Fibroblast of villous mesenchyme (primary cell): Measurements from ENCODE around the gene ADD3. TPM values are rescaled to one million over a fixed set of nuclear protein-coding genes. Genes with fewer than 3 reads are reported as not detected.

Experiments used
- DNase-seq: peaks from one replicate; pipeline ENCODE4 v3.0.0-alpha.2; 2010; ENCODE audit warnings: low read depth
- H3K4me3 ChIP-seq: 2 replicates; pipeline ENCODE4 v1.5.1; 2011; ENCODE audit warnings: low read depth, mild to moderate bottlenecking, low read length
- CTCF ChIP-seq: IDR thresholded peaks from 2 replicates; pipeline ENCODE4 v1.5.1; 2012; ENCODE audit warnings: low read depth, mild to moderate bottlenecking, low read length; ENCODE audit not compliant: insufficient read depth
- total RNA-seq: library from RNA; depleted of rRNA; stranded (reverse); fragments of >200 nt; gene quantifications from 2 replicates; pipeline ENCODE4 v1.2.3, GENCODE V29; 2012

The ADD3 gene
- total RNA-seq, 1 donor = 97.6 TPM

- H3K4me3 ChIP-seq = no peak overlapping the region
- DNase-seq = no peak
- TF ChIP-seq CTCF = no peak
Observed at GRCh38 chr10:110142965-110143364, 135.2 kb downstream of the ADD3 start.

GRCh38 chr10:110144507-110144906, 136.7 kb downstream of the ADD3 start:
- TF ChIP-seq CTCF = no peak
- no peak for DNase-seq
- H3K4me3 ChIP-seq = no peak overlapping the region

GRCh38 chr10:110147961-110148360, 140.2 kb downstream of the ADD3 start:
- TF ChIP-seq CTCF = no peak
- no peak for DNase-seq
- no peak overlapping the region for H3K4me3 ChIP-seq

GRCh38 chr10:110149259-110149658, 141.5 kb downstream of the ADD3 start:
- no peak for TF ChIP-seq CTCF
- no peak for DNase-seq
- no peak overlapping the region for H3K4me3 ChIP-seq

- TF ChIP-seq CTCF = no peak
- no peak overlapping the region for H3K4me3 ChIP-seq
- DNase-seq = no peak
Observed at GRCh38 chr10:110150046-110150445, 142.3 kb downstream of the ADD3 start.

GRCh38 chr10:110150981-110151380, 143.2 kb downstream of the ADD3 start:
- DNase-seq = no peak
- TF ChIP-seq CTCF = no peak
- no peak overlapping the region for H3K4me3 ChIP-seq

GRCh38 chr10:110151467-110151866, 143.7 kb downstream of the ADD3 start:
- no peak for TF ChIP-seq CTCF
- H3K4me3 ChIP-seq = no peak overlapping the region
- DNase-seq = no peak
